ENCODE results near the gene DAPK1.

- no peak for TF ChIP-seq MAX (IDR thresholded peaks at IDR 0.05)
- no peak for TF ChIP-seq EP300 (IDR thresholded peaks at IDR 0.05)
- TF ChIP-seq BHLHE40 (IDR thresholded peaks at IDR 0.05; ENCODE audit: low read depth, low read length) = no peak
- no peak for TF ChIP-seq CTCF (IDR thresholded peaks at IDR 0.05)
- TF ChIP-seq REST (IDR thresholded peaks at IDR 0.05) = no peak
- TF ChIP-seq EHF (CRISPR knock-in tag; IDR thresholded peaks at IDR 0.05) = no peak
- no peak for TF ChIP-seq BCL3 (IDR thresholded peaks at IDR 0.05)
- TF ChIP-seq MAZ (IDR thresholded peaks at IDR 0.05; ENCODE audit: borderline replicate concordance, low read depth, low read length) = no peak
Measured at GRCh38 chr9:87703636-87704276, 206.1 kb downstream of the DAPK1 start.

All from A549 (cell line).